ENCODE results near the gene TRIM69. TPM values are rescaled to one million over a fixed set of nuclear protein-coding genes. Genes with fewer than 3 reads are reported as not detected.
"Not testable (repeated sequence)": the region's sequence is repeated elsewhere in the genome, so short reads cannot be mapped to it uniquely, and the experiment has no call there.

Gene TRIM69
- total RNA-seq: 10 to 100 TPM; 20.0 to 28.7 TPM
- long read RNA-seq, donor 1, transcript TRIM69-207 (2 exons, 3,190 nt): major isoform, 11 of 11 reads
- long read RNA-seq, donor 1, partial matches to known transcripts: 0 of 11 reads
- long read RNA-seq, donor 1, other reads (novel, unspliced or antisense): 0 of 11 reads
- long read RNA-seq, donor 2, transcript TRIM69-207 (2 exons, 3,190 nt): major isoform, 45 of 51 reads
- long read RNA-seq, donor 2, partial matches to known transcripts: 0 of 51 reads
- long read RNA-seq, donor 2, other reads (novel, unspliced or antisense): 6 of 51 reads

GRCh38 chr15:44736181-44736765 lies at the start of gene TRIM69:
TRIM69 (plus strand) TSS chr15:44736528; CDS start chr15:44736705, 177 bp downstream.
- no peak for DNase-seq (ENCODE audit: low spot score)
- intact Hi-C loops (cut with DNase I): loop anchor here (5.0 to 10.0 kb wide), 3 partner anchors 74 to 151 kb away; partner anchors contain the start of gene SPG11 (in 2 of the 2)

- intact Hi-C loops (cut with DNase I); DNase-seq (ENCODE audit: low spot score): not testable (repeated sequence)
Measured at GRCh38 chr15:44689318-44689717, 47.0 kb upstream of the TRIM69 start.

- intact Hi-C loops (cut with DNase I); DNase-seq (ENCODE audit: low spot score): not testable (repeated sequence)
Measured at GRCh38 chr15:44690245-44690644, 46.1 kb upstream of the TRIM69 start.

- intact Hi-C loops (cut with DNase I): no loop called here
- no peak for DNase-seq (ENCODE audit: low spot score)
Measured at GRCh38 chr15:44692659-44693058, 43.7 kb upstream of the TRIM69 start.

- DNase-seq (ENCODE audit: low spot score): no peak
- intact Hi-C loops (cut with DNase I): no loop called here
Measured at GRCh38 chr15:44694416-44694815, 41.9 kb upstream of the TRIM69 start.

- no peak for DNase-seq (ENCODE audit: low spot score)
- intact Hi-C loops (cut with DNase I): no loop called here
Measured at GRCh38 chr15:44695294-44695693, 41.0 kb upstream of the TRIM69 start.

- DNase-seq (ENCODE audit: low spot score): no peak
- intact Hi-C loops (cut with DNase I): no loop called here
Measured at GRCh38 chr15:44697014-44697413, 39.3 kb upstream of the TRIM69 start.

- no peak for DNase-seq (ENCODE audit: low spot score)
- intact Hi-C loops (cut with DNase I): no loop called here
Measured at GRCh38 chr15:44698641-44699040, 37.7 kb upstream of the TRIM69 start.

GRCh38 chr15:44700676-44701075 lies 35.7 kb upstream of the TRIM69 start:
- intact Hi-C loops (cut with DNase I); DNase-seq (ENCODE audit: low spot score): not testable (repeated sequence)

- DNase-seq (ENCODE audit: low spot score): no peak
- intact Hi-C loops (cut with DNase I): no loop called here
Measured at GRCh38 chr15:44705986-44706385, 30.3 kb upstream of the TRIM69 start.

GRCh38 chr15:44706401-44706800 lies 29.9 kb upstream of the TRIM69 start:
- intact Hi-C loops (cut with DNase I): no loop called here
- DNase-seq (ENCODE audit: low spot score): no peak

GRCh38 chr15:44706946-44707636 lies 29.2 kb upstream of the TRIM69 start:
- intact Hi-C loops (cut with DNase I): no loop called here
- DNase-seq (ENCODE audit: low spot score): no peak

- no peak for DNase-seq (ENCODE audit: low spot score)
- intact Hi-C loops (cut with DNase I): no loop called here
Measured at GRCh38 chr15:44710236-44711095, 25.9 kb upstream of the TRIM69 start.

- intact Hi-C loops (cut with DNase I): no loop called here
Measured at GRCh38 chr15:44711096-44711742, 25.1 kb upstream of the TRIM69 start, which contains the start of the genes B2M and PATL2. B2M (plus strand) TSS chr15:44711517; CDS start chr15:44711547, 30 bp downstream. PATL2 (minus strand) TSS chr15:44711323; CDS start chr15:44676490, 34,833 bp downstream.

GRCh38 chr15:44711743-44712345 lies 24.5 kb upstream of the TRIM69 start:
- DNase-seq (ENCODE audit: low spot score): peak; percentile 87
- intact Hi-C loops (cut with DNase I): no loop called here

More at GRCh38 chr15:44711096-44711742, 25.1 kb upstream of the TRIM69 start, which contains the start of the genes B2M and PATL2:
- DNase-seq (ENCODE audit: low spot score): peak; percentile 99

- peak; percentile 86 for DNase-seq (ENCODE audit: low spot score)
- intact Hi-C loops (cut with DNase I): no loop called here
Measured at GRCh38 chr15:44712346-44713005, 23.9 kb upstream of the TRIM69 start.

- intact Hi-C loops (cut with DNase I): no loop called here
- DNase-seq (ENCODE audit: low spot score): no peak
Measured at GRCh38 chr15:44713006-44713966, 23.0 kb upstream of the TRIM69 start.
